Measurements from ENCODE around the gene PPP5C.

- TF ChIP-seq POLR2A (IDR thresholded peaks at IDR 0.05) (no peak), CTCF (IDR thresholded peaks at IDR 0.05) (no peak), EP300 (IDR thresholded peaks at IDR 0.05) (no peak)
Observed at GRCh38 chr19:46381346-46381745, 34.5 kb downstream of the PPP5C start.

All from tibial nerve (tissue), 4 donors.